ENCODE data around the gene ATP4A.

- TF ChIP-seq CTCF (IDR thresholded peaks at IDR 0.05) (no peak), POLR2AphosphoS5 (IDR thresholded peaks at IDR 0.05) (no peak)
Measured at GRCh38 chr19:35529241-35530218, 33.9 kb downstream of the ATP4A start.
